SU-DHL-6 (cell line): ENCODE data around the gene TMEM184A.

Experiments
- H2AFZ ChIP-seq: fragments of 200-600 bp; sonication (generic); 2 replicates; pipeline ENCODE4 v1.6.1; 2014; ENCODE audit warnings: low read depth, mild to moderate bottlenecking, moderate library complexity, mixed read lengths, antibody characterized with exemption, low read length; ENCODE audit not compliant: severe bottlenecking
- H3F3A ChIP-seq: fragments of 200-600 bp; shearing (Covaris generic); 2 replicates; pipeline ENCODE4 v1.6.0; 2016; ENCODE audit warnings: antibody characterized with exemption, mild to moderate bottlenecking; ENCODE audit not compliant: insufficient read depth
- H3K27ac ChIP-seq: fragments of 200-600 bp; sonication (generic); 2 replicates; pipeline ENCODE4 v1.5.1; 2016; ENCODE audit warnings: low read depth, mild to moderate bottlenecking, low read length, moderate library complexity, mixed read lengths
- H3K27me3 ChIP-seq: fragments of 200-600 bp; sonication (generic), shearing (Covaris generic); 2 replicates; pipeline ENCODE4 v1.6.0; 2014; ENCODE audit warnings: mild to moderate bottlenecking, low read length
- H3K36me3 ChIP-seq: fragments of 200-600 bp; sonication (generic); 2 replicates; pipeline ENCODE4 v1.6.1; 2014; ENCODE audit warnings: mild to moderate bottlenecking, low read length, mixed read lengths
- H3K4me2 ChIP-seq: fragments of 300-600, 200-600 bp; shearing (Covaris generic), sonication (generic); 2 replicates; pipeline ENCODE4 v1.6.0; 2014; ENCODE audit warnings: low read length, low read depth, mild to moderate bottlenecking; ENCODE audit not compliant: poor library complexity, severe bottlenecking
- H3K4me3 ChIP-seq: fragments of 200-600 bp; sonication (generic); 2 replicates; pipeline ENCODE4 v1.5.1; 2014; ENCODE audit warnings: antibody characterized with exemption, low read length, mild to moderate bottlenecking, mixed read lengths; ENCODE audit not compliant: insufficient read depth, poor library complexity, severe bottlenecking
- H3K79me2 ChIP-seq: fragments of 200-600 bp; sonication (generic); 2 replicates; pipeline ENCODE4 v1.6.1; 2014; ENCODE audit warnings: mild to moderate bottlenecking, low read length, moderate library complexity; ENCODE audit not compliant: insufficient read depth
- H3K9ac ChIP-seq: fragments of 200-600 bp; sonication (generic); 2 replicates; pipeline ENCODE4 v1.7.0; 2014; ENCODE audit warnings: mild to moderate bottlenecking, low read length
- H3K9me2 ChIP-seq: fragments of 200-600 bp; sonication (generic); replicated peaks from 2 replicates; pipeline ENCODE4 v1.6.1; 2014; ENCODE audit warnings: low read length; ENCODE audit not compliant: insufficient read depth
- H3K9me3 ChIP-seq: fragments of 200-600 bp; sonication (generic); 2 replicates; pipeline ENCODE4 v1.6.1; 2014; ENCODE audit warnings: low read length, mixed read lengths; ENCODE audit not compliant: insufficient read depth
- H4K20me1 ChIP-seq: fragments of 200-600 bp; sonication (generic); 2 replicates; pipeline ENCODE4 v1.6.1; 2014; ENCODE audit warnings: low read depth, mild to moderate bottlenecking, antibody characterized with exemption, low read length, moderate library complexity, mixed read lengths
- EZH2phosphoT487 ChIP-seq: fragments of 200-600 bp; sonication (generic), shearing (Covaris generic); conservative IDR thresholded peaks from 2 replicates; pipeline ENCODE4 v1.6.1; 2018; ENCODE audit warnings: mild to moderate bottlenecking, antibody characterized with exemption, low read length, moderate library complexity, mixed read lengths
- TF ChIP-seq, protein P1 (sequence below): fragments of 200-600 bp; sonication (generic); IDR thresholded peaks from one replicate; pipeline ENCODE4 v1.5.1; 2017; ENCODE audit warnings: antibody characterized with exemption, mild to moderate bottlenecking, low read length, moderate library complexity; ENCODE audit not compliant: insufficient read depth, poor library complexity, severe bottlenecking

The TMEM184A gene

DNA sequence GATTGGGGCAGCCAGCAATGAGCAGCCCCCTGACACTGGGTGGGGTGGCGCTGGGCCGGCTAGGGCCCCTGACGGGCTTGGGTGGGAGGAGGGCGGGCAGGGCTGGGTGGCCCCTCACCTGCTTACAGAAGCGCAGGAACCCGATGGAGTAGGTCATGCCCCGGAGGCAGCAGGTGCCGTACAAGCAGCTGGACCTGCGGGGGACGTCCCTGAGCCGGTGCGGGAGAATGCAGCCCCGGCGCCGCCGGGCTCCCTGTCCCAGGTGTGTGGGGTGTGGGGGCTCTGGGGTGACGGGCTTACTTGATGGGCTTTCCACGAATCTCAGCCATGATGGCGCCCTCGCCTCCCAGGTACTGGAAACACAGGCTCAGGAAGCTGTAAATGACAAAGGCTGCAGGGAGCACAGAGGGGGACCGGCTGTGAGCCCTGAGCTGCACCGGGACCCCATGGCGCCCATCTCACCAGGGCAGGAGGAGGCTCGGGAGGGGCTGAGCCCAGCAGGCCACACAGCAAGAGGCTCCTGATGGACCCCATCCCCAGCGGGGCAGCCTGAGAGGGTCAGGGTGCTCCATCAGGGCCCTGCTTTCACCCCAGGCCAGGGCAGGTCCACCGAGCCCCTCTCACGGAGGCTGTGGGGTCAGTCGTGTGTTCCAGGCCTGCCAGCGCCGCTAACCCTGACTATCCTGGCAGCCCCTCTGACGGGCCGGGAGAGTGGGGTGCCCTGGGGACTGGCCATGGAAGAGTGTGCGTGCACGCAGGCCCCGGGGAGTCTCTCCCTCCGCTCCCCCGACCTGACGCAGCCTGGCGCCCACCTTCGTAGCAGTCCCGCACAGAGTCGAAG is 5.8 kb downstream of the TMEM184A start:
- no peaks in the 10 kb centered on the region for H3K36me3 ChIP-seq
- H3K79me2 ChIP-seq, result no peaks in the 10 kb centered on the region
- no peaks in the 10 kb centered on the region for H3K9me2 ChIP-seq
- no peak overlapping the region for H3K4me3 ChIP-seq
- H3F3A ChIP-seq, result no peaks in the 10 kb centered on the region
- H3K27me3 ChIP-seq, result no peaks in the 10 kb centered on the region
- no peak overlapping the region for H3K27ac ChIP-seq
- no peak overlapping the region for H3K9ac ChIP-seq
- no peak overlapping the region for H3K4me2 ChIP-seq
- no peak for TF ChIP-seq EZH2phosphoT487
- TF ChIP-seq, protein P1, sequence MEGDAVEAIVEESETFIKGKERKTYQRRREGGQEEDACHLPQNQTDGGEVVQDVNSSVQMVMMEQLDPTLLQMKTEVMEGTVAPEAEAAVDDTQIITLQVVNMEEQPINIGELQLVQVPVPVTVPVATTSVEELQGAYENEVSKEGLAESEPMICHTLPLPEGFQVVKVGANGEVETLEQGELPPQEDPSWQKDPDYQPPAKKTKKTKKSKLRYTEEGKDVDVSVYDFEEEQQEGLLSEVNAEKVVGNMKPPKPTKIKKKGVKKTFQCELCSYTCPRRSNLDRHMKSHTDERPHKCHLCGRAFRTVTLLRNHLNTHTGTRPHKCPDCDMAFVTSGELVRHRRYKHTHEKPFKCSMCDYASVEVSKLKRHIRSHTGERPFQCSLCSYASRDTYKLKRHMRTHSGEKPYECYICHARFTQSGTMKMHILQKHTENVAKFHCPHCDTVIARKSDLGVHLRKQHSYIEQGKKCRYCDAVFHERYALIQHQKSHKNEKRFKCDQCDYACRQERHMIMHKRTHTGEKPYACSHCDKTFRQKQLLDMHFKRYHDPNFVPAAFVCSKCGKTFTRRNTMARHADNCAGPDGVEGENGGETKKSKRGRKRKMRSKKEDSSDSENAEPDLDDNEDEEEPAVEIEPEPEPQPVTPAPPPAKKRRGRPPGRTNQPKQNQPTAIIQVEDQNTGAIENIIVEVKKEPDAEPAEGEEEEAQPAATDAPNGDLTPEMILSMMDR, result no peak
- no peaks in the 10 kb centered on the region for H3K9me3 ChIP-seq
- H2AFZ ChIP-seq, result no peak overlapping the region
- H4K20me1 ChIP-seq, result no peaks in the 10 kb centered on the region

DNA sequence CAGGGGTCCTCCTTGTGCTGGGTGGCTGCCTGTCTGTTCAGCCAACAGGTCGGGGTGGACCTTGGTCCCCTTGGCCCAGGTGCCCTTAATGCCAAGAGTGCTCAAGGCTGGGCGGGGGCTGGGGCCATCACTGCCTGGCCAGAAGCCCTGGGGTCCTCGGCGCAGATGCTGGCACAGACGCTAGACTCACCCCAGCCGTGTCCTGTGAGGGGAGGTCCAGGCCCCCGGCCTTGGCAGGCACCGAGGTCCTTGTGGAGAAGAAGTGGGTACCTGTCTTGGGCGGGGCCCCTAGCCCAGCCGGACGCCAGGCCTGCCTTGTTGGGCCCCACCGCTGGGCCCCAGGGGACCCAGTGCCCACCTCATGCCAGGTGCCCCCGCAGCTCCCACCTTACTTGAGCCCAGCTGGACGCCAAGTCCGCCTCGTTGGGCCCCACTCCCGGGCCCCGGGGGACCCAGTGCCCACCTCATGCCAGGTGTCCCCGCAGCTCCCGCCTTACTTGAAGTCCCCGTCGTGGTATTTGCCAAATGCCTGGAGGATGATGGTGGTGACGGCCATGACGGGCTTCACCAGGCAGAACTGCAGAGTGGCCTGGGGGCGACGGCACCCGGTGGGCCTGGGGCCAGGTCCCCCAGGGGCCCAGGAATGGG is 6.5 kb downstream of the TMEM184A start:
- no peaks in the 10 kb centered on the region for H3K27me3 ChIP-seq
- TF ChIP-seq EZH2phosphoT487, result no peak
- TF ChIP-seq, protein P1, result no peak

DNA sequence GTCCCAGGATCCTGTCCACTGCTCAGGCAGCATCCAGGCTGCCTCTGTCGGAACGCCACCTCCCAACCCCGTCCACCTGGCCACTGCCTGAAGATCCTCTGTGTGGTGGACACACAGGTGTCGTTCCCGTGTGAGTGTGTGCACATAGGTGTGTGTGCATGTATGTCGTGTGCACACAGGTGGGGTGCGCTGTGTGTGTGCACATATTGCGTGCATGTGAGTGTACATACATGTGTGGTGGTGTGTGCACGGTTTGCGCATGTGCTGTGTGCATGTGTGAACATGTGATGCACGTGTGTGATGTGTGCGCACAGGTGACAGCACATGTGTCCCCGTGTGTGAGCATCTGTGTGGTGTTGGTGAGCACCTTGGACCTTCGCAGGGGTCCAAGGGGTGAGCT is 7.1 kb downstream of the TMEM184A start:
- no peaks in the 10 kb centered on the region for H3K79me2 ChIP-seq
- no peaks in the 10 kb centered on the region for H4K20me1 ChIP-seq
- H2AFZ ChIP-seq, result no peak overlapping the region
- no peaks in the 10 kb centered on the region for H3F3A ChIP-seq
- H3K27ac ChIP-seq, result no peak overlapping the region
- H3K4me2 ChIP-seq, result no peak overlapping the region
- no peaks in the 10 kb centered on the region for H3K27me3 ChIP-seq
- TF ChIP-seq, protein P1, result no peak
- no peaks in the 10 kb centered on the region for H3K9me3 ChIP-seq
- no peaks in the 10 kb centered on the region for H3K36me3 ChIP-seq
- no peak overlapping the region for H3K4me3 ChIP-seq
- no peak overlapping the region for H3K9ac ChIP-seq
- no peaks in the 10 kb centered on the region for H3K9me2 ChIP-seq

More for the DNA sequence above, 6.5 kb downstream of the TMEM184A start:
- H3K9ac ChIP-seq, result no peak overlapping the region
- H3K4me2 ChIP-seq, result no peak overlapping the region
- no peaks in the 10 kb centered on the region for H3K79me2 ChIP-seq
- no peak overlapping the region for H2AFZ ChIP-seq
- no peak overlapping the region for H3K4me3 ChIP-seq
- H3K36me3 ChIP-seq, result no peaks in the 10 kb centered on the region
- H4K20me1 ChIP-seq, result no peaks in the 10 kb centered on the region
- no peak overlapping the region for H3K27ac ChIP-seq
- no peaks in the 10 kb centered on the region for H3K9me2 ChIP-seq
- no peaks in the 10 kb centered on the region for H3F3A ChIP-seq
- H3K9me3 ChIP-seq, result no peaks in the 10 kb centered on the region
